Right ventricle myocardium inferior (tissue), 1 donor: ENCODE results near the gene YWHAE. TPM values are rescaled to one million over a fixed set of nuclear protein-coding genes. Genes with fewer than 3 reads are reported as not detected.
"Not testable (repeated sequence)": the region's sequence is repeated elsewhere in the genome, so short reads cannot be mapped to it uniquely, and the experiment has no call there.

Source experiments
- ATAC-seq: fragments of 200-7000 bp; cut with Tn5 transposase; one replicate; pipeline ENCODE4 v1.9.1; 2020; ENCODE audit warnings: mild to moderate bottlenecking, moderate library complexity
- DNase-seq: peaks from one replicate; pipeline ENCODE4 v3.0.0; 2021; ENCODE audit errors: missing footprints
- intact Hi-C: fragments of 100-400 bp; cut with DNase I; formaldehyde crosslinking; loops from one replicate; pipeline ENCODE4 v1.11.0; 2022
- long read RNA-seq: library from polyadenylated mRNA; unstranded; transcript quantifications from one replicate; pipeline ENCODE4 v2.0.0, GENCODE V29; 2021
- total RNA-seq: library from RNA; stranded (reverse); fragmentation: NEBNext Ultra II Directional; extraction: Animal tissue kit (Norgen Biotek cat#: 25700); gene quantifications from one replicate; pipeline ENCODE4 v1.2.1, GENCODE V29; 2021
- donor health status: DM: no; HTN: yes; CAD: no; lungs with severe emphysema.

Gene YWHAE
- total RNA-seq, result 640 TPM
- long read RNA-seq, transcript YWHAE-208 (7 exons, 1,818 nt), result minor isoform, 14 of 237 reads
- long read RNA-seq, transcript YWHAE-201 (6 exons, 2,211 nt), result major isoform, 133 of 237 reads
- long read RNA-seq, partial matches to known transcripts, result 3 of 237 reads
- long read RNA-seq, other reads (novel, unspliced or antisense), result 84 of 237 reads

GRCh38 chr17:1399679-1400512 is at the start of gene YWHAE:
YWHAE (minus strand) TSS chr17:1400222; CDS start chr17:1400110, 112 bp downstream.
- peak; percentile 98 for ATAC-seq
- intact Hi-C loops, result loop anchor here (5.0 kb wide), 1 partner anchor 38 kb away; no protein-coding TSS in a partner anchor
- peak; percentile 99 for DNase-seq

GRCh38 chr17:1449412-1449967 is 49.5 kb upstream of the YWHAE start:
- ATAC-seq (no peak), DNase-seq (no peak)
- intact Hi-C loops, result no loop called here

- no peak for ATAC-seq
These were observed 47.0 kb upstream of the YWHAE start for GRCh38 chr17:1447052-1447451.

GRCh38 chr17:1446201-1446600 is 46.2 kb upstream of the YWHAE start:
- intact Hi-C loops, result no loop called here
- no peak for ATAC-seq
- DNase-seq, result no peak

More at GRCh38 chr17:1447052-1447451, 47.0 kb upstream of the YWHAE start:
- intact Hi-C loops, result no loop called here
- no peak for DNase-seq

- DNase-seq, intact Hi-C loops, ATAC-seq: not testable (repeated sequence)
These were observed 45.7 kb upstream of the YWHAE start for GRCh38 chr17:1445695-1446094.

GRCh38 chr17:1442721-1443120 is 42.7 kb upstream of the YWHAE start:
- intact Hi-C loops, DNase-seq, ATAC-seq: not testable (repeated sequence)

GRCh38 chr17:1442187-1442586 is 42.2 kb upstream of the YWHAE start:
- ATAC-seq (no peak), DNase-seq (no peak)
- intact Hi-C loops, result no loop called here

- no peak for ATAC-seq
- intact Hi-C loops, result no loop called here
- no peak for DNase-seq
These were observed 40.9 kb upstream of the YWHAE start for GRCh38 chr17:1440921-1441320.

GRCh38 chr17:1438593-1439083 is 38.6 kb upstream of the YWHAE start:
- no peak for DNase-seq
- intact Hi-C loops, result no loop called here

GRCh38 chr17:1435326-1435725 is 35.3 kb upstream of the YWHAE start:
- intact Hi-C loops, result no loop called here
- ATAC-seq (no peak), DNase-seq (no peak)

More at GRCh38 chr17:1438593-1439083, 38.6 kb upstream of the YWHAE start:
- no peak for ATAC-seq

- intact Hi-C loops, result no loop called here
- ATAC-seq, result no peak
These were observed 34.1 kb upstream of the YWHAE start for GRCh38 chr17:1434150-1434549.

GRCh38 chr17:1431631-1432104 is 31.6 kb upstream of the YWHAE start:
- ATAC-seq (no peak), DNase-seq (no peak)
- intact Hi-C loops, result no loop called here

More at GRCh38 chr17:1434150-1434549, 34.1 kb upstream of the YWHAE start:
- DNase-seq, result no peak

GRCh38 chr17:1423456-1424135 is 23.6 kb upstream of the YWHAE start:
- DNase-seq (no peak), ATAC-seq (peak; percentile 44)
- intact Hi-C loops, result no loop called here

- DNase-seq, result no peak
- ATAC-seq, result peak; percentile 62
- intact Hi-C loops, result no loop called here
These were observed 22.9 kb upstream of the YWHAE start for GRCh38 chr17:1422885-1423284.

- ATAC-seq (no peak), DNase-seq (no peak)
These were observed 21.4 kb upstream of the YWHAE start for GRCh38 chr17:1421470-1421869.

GRCh38 chr17:1420981-1421380 is 21.0 kb upstream of the YWHAE start:
- intact Hi-C loops, result no loop called here

More at GRCh38 chr17:1421470-1421869, 21.4 kb upstream of the YWHAE start:
- intact Hi-C loops, result no loop called here

GRCh38 chr17:1420163-1420562 is 20.1 kb upstream of the YWHAE start:
- no peak for DNase-seq
- ATAC-seq, result no peak
- intact Hi-C loops, result no loop called here

More at GRCh38 chr17:1420981-1421380, 21.0 kb upstream of the YWHAE start:
- ATAC-seq, result no peak
- no peak for DNase-seq

- intact Hi-C loops, ATAC-seq, DNase-seq: not testable (repeated sequence)
These were observed 18.5 kb upstream of the YWHAE start for GRCh38 chr17:1418476-1418875.

- DNase-seq, result no peak
- intact Hi-C loops, result no loop called here
- no peak for ATAC-seq
These were observed 16.4 kb upstream of the YWHAE start for GRCh38 chr17:1416414-1416813.
